ENCODE measurements around the gene ARR3. TPM values are rescaled to one million over a fixed set of nuclear protein-coding genes. Genes with fewer than 3 reads are reported as not detected.
"Not testable (repeated sequence)": the region's sequence is repeated elsewhere in the genome, so short reads cannot be mapped to it uniquely, and the experiment has no call there.

Gene ARR3
- total RNA-seq, 1 donor from 2014 or later = not detected

GRCh38 chrX:70240751-70241150 lies 27.4 kb upstream of the ARR3 start:
- TF ChIP-seq CTCF (IDR thresholded peaks at IDR 0.05; ENCODE audit: insufficient read depth, low read length, poor library complexity, severe bottlenecking) = no peak
- no peaks in the 10 kb centered on the region for H3K36me3 ChIP-seq (ENCODE audit: control insufficient read depth, insufficient read depth, low read length)
- no peak overlapping the region for H3K4me3 ChIP-seq (ENCODE audit: low read depth, low read length)
- DNase-seq (ENCODE audit: low read depth) = no peak
- no peaks in the 10 kb centered on the region for H3K27me3 ChIP-seq (ENCODE audit: control insufficient read depth, insufficient read depth, low read length)

GRCh38 chrX:70241501-70241900 lies 26.6 kb upstream of the ARR3 start:
- TF ChIP-seq CTCF (IDR thresholded peaks at IDR 0.05; ENCODE audit: insufficient read depth, low read length, poor library complexity, severe bottlenecking) = no peak
- DNase-seq (ENCODE audit: low read depth) = no peak
- H3K4me3 ChIP-seq (ENCODE audit: low read depth, low read length) = no peak overlapping the region
- H3K36me3 ChIP-seq (ENCODE audit: control insufficient read depth, insufficient read depth, low read length) = no peaks in the 10 kb centered on the region
- no peaks in the 10 kb centered on the region for H3K27me3 ChIP-seq (ENCODE audit: control insufficient read depth, insufficient read depth, low read length)

- not testable (repeated sequence) for H3K27me3 ChIP-seq (ENCODE audit: control insufficient read depth, insufficient read depth, low read length); DNase-seq (ENCODE audit: low read depth); H3K36me3 ChIP-seq (ENCODE audit: control insufficient read depth, insufficient read depth, low read length); H3K4me3 ChIP-seq (ENCODE audit: low read depth, low read length)
Measured at GRCh38 chrX:70243601-70244000, 24.5 kb upstream of the ARR3 start.

- no peak for TF ChIP-seq CTCF (IDR thresholded peaks at IDR 0.05; ENCODE audit: insufficient read depth, low read length, poor library complexity, severe bottlenecking)
- Histone ChIP-seq H3K36me3 (ENCODE audit: control insufficient read depth, insufficient read depth, low read length) (no peaks in the 10 kb centered on the region), H3K4me3 (ENCODE audit: low read depth, low read length) (no peak overlapping the region), H3K27me3 (ENCODE audit: control insufficient read depth, insufficient read depth, low read length) (no peaks in the 10 kb centered on the region)
- no peak for DNase-seq (ENCODE audit: low read depth)
Measured at GRCh38 chrX:70244881-70245280, 23.3 kb upstream of the ARR3 start.

- no peak for DNase-seq (ENCODE audit: low read depth)
- H3K27me3 ChIP-seq (ENCODE audit: control insufficient read depth, insufficient read depth, low read length) = no peaks in the 10 kb centered on the region
- no peak overlapping the region for H3K4me3 ChIP-seq (ENCODE audit: low read depth, low read length)
- H3K36me3 ChIP-seq (ENCODE audit: control insufficient read depth, insufficient read depth, low read length) = no peaks in the 10 kb centered on the region
- TF ChIP-seq CTCF (IDR thresholded peaks at IDR 0.05; ENCODE audit: insufficient read depth, low read length, poor library complexity, severe bottlenecking) = no peak
Measured at GRCh38 chrX:70247252-70247651, 20.9 kb upstream of the ARR3 start.

GRCh38 chrX:70252491-70252890 lies 15.6 kb upstream of the ARR3 start:
- no peak for TF ChIP-seq CTCF (IDR thresholded peaks at IDR 0.05; ENCODE audit: insufficient read depth, low read length, poor library complexity, severe bottlenecking)
- H3K36me3 ChIP-seq (ENCODE audit: control insufficient read depth, insufficient read depth, low read length) = no peaks in the 10 kb centered on the region
- no peak for DNase-seq (ENCODE audit: low read depth)
- H3K27me3 ChIP-seq (ENCODE audit: control insufficient read depth, insufficient read depth, low read length) = no peaks in the 10 kb centered on the region
- no peak overlapping the region for H3K4me3 ChIP-seq (ENCODE audit: low read depth, low read length)
